A549 (cell line): ENCODE data around the gene KANK2. TPM values are rescaled to one million over a fixed set of nuclear protein-coding genes. Genes with fewer than 3 reads are reported as not detected.

ENCODE experiments used
- ATAC-seq, 2 experiments: fragments of 200-7000 bp in 1 of 2; fragments of >200 bp in 1 of 2; cut with Nextera tagmentation in 1 of 2; cut with Tn5 transposase in 1 of 2; 3 replicates each; pipeline versions ENCODE4 v1.8.0 to v1.9.1; 2018 to 2020; ENCODE audit warnings: mild to moderate bottlenecking in 1 of 2, moderate library complexity in 1 of 2
- CTCF ChIA-PET: fragments of 300-600 bp; sonication (Branson Sonifier 250); formaldehyde crosslinking; extraction: SDS; loops from one replicate; lab custom pipeline; 2021; ENCODE audit warnings: antibody characterized with exemption, inconsistent platforms; lab: Yijun Ruan, JAX
- POLR2A ChIA-PET: fragments of 350-600 bp; formaldehyde crosslinking; extraction: SDS; loops from one replicate; lab custom pipeline; 2021; ENCODE audit warnings: antibody characterized with exemption, inconsistent platforms; lab: Yijun Ruan, JAX
- DNase-seq, 2 experiments: peaks; one replicate each; pipeline versions ENCODE4 v3.0.0 to v3.0.0-alpha.2; 2011 to 2016; ENCODE audit warnings: low read depth in 1 of 2, low spot score in 1 of 2
- FAIRE-seq: peaks from 2 replicates; lab custom pipeline; 2011; peaks lifted over from hg19 to GRCh38; lab: Jason Lieb, UNC
- H3K27ac ChIP-seq, 2 experiments: fragments of >200 bp; sonication (Bioruptor Twin); formaldehyde crosslinking; 3 replicates each; pipeline ENCODE4 v1.5.1; 2016 to 2017
- H3K4me1 ChIP-seq: fragments of >200 bp; sonication (Bioruptor Twin); formaldehyde crosslinking; 3 replicates; pipeline ENCODE4 v1.6.1; 2016
- H3K4me2 ChIP-seq: fragments of >200 bp; sonication (Bioruptor Twin); formaldehyde crosslinking; 3 replicates; pipeline ENCODE4 v1.6.1; 2016
- H3K4me3 ChIP-seq: fragments of >200 bp; sonication (Bioruptor Twin); formaldehyde crosslinking; 3 replicates; pipeline ENCODE4 v1.5.1; 2016
- H3K9me3 ChIP-seq: fragments of >200 bp; sonication (Bioruptor Twin); formaldehyde crosslinking; 3 replicates; pipeline ENCODE4 v1.6.1; 2016
- BHLHE40 ChIP-seq: IDR thresholded peaks from 2 replicates; pipeline ENCODE4 v1.6.1; 2012; ENCODE audit warnings: low read depth, low read length, inconsistent platforms
- CBX2 ChIP-seq: fragments of 200-600 bp; sonication (generic); IDR thresholded peaks from 2 replicates; pipeline ENCODE4 v1.6.1; 2016; ENCODE audit warnings: low read depth, mild to moderate bottlenecking, borderline replicate concordance
- CHD2 ChIP-seq: fragments of 150-350 bp; IDR thresholded peaks from 2 replicates; pipeline ENCODE4 v1.6.1; 2014; ENCODE audit warnings: low read length; ENCODE audit not compliant: partially characterized antibody
- CHD4 ChIP-seq: fragments of 200-600 bp; sonication (generic); IDR thresholded peaks from 2 replicates; pipeline ENCODE4 v1.6.1; 2016; ENCODE audit warnings: antibody characterized with exemption, mild to moderate bottlenecking, borderline replicate concordance
- CTCF ChIP-seq: fragments of >200 bp; sonication (Bioruptor Twin); formaldehyde crosslinking; IDR thresholded peaks from 3 replicates; pipeline ENCODE4 v1.5.1; 2016
- E2F6 ChIP-seq: IDR thresholded peaks from 2 replicates; pipeline ENCODE4 v1.6.1; 2012; ENCODE audit warnings: low read depth, borderline replicate concordance
- EHMT2 ChIP-seq: fragments of 200-600 bp; sonication (generic); IDR thresholded peaks from 2 replicates; pipeline ENCODE4 v1.6.1; 2016; ENCODE audit warnings: antibody characterized with exemption, low read depth, mild to moderate bottlenecking, moderate library complexity
- FOSL2 ChIP-seq, 2 experiments: fragments of 450-650 bp in 1 of 2; fragments of >200 bp in 1 of 2; sonication (Bioruptor Twin) in 1 of 2; formaldehyde crosslinking; IDR thresholded peaks; 2 replicates each; pipeline versions ENCODE4 v1.5.0 to v1.6.1; 2016 to 2020; ENCODE audit warnings: mild to moderate bottlenecking in 1 of 2, moderate library complexity in 1 of 2
- JUNB ChIP-seq: fragments of >200 bp; sonication (Bioruptor Twin); formaldehyde crosslinking; IDR thresholded peaks from 2 replicates; pipeline ENCODE4 v1.6.1; 2016
- KDM5A ChIP-seq: fragments of 200-600 bp; sonication (generic); IDR thresholded peaks from 2 replicates; pipeline ENCODE4 v1.6.1; 2016; ENCODE audit warnings: antibody characterized with exemption, mild to moderate bottlenecking
- MAFK ChIP-seq: fragments of 450-650 bp; IDR thresholded peaks from 2 replicates; pipeline ENCODE4 v1.6.1; 2014; ENCODE audit not compliant: partially characterized antibody
- MAX ChIP-seq: IDR thresholded peaks from 2 replicates; pipeline ENCODE4 v1.6.1; 2012
- MAZ ChIP-seq: fragments of 150-350 bp; IDR thresholded peaks from 2 replicates; pipeline ENCODE4 v1.6.1; 2014; ENCODE audit warnings: antibody characterized with exemption, low read depth, low read length, borderline replicate concordance
- NFE2L2 ChIP-seq: fragments of 150-350 bp; conservative IDR thresholded peaks from 2 replicates; pipeline ENCODE4 v1.6.1; 2014; ENCODE audit warnings: low read length
- NPAS2 ChIP-seq: fragments of 250-450 bp; sonication (Bioruptor Pico); IDR thresholded peaks from 2 replicates; pipeline ENCODE4 v1.8.0; 2022; ENCODE audit warnings: mild to moderate bottlenecking, moderate library complexity, borderline replicate concordance
- PHF8 ChIP-seq: fragments of 200-600 bp; sonication (generic); IDR thresholded peaks from 2 replicates; pipeline ENCODE4 v1.6.1; 2016; ENCODE audit warnings: low read depth, mild to moderate bottlenecking, antibody characterized with exemption, moderate library complexity, borderline replicate concordance
- POLR2A ChIP-seq: IDR thresholded peaks from 2 replicates; pipeline ENCODE4 v1.6.1; 2012; ENCODE audit warnings: mild to moderate bottlenecking, low read length
- RAD21 ChIP-seq, 2 experiments: fragments of >200 bp in 1 of 2; sonication (Bioruptor Twin) in 1 of 2; formaldehyde crosslinking in 1 of 2; IDR thresholded peaks in 1 of 2; conservative IDR thresholded peaks in 1 of 2; 2 replicates in 1 of 2; 3 replicates in 1 of 2; pipeline ENCODE4 v1.6.1; 2012 to 2018; ENCODE audit warnings: inconsistent platforms in 1 of 2
- RARB ChIP-seq: fragments of 250-450 bp; sonication (Bioruptor Pico); IDR thresholded peaks from 2 replicates; pipeline ENCODE4 v1.8.0; 2021; ENCODE audit warnings: mild to moderate bottlenecking, moderate library complexity
- RFX5 ChIP-seq: fragments of 450-650 bp; IDR thresholded peaks from 2 replicates; pipeline ENCODE4 v1.7.1; 2014; ENCODE audit warnings: antibody characterized with exemption, mild to moderate bottlenecking, moderate library complexity
- RNF2 ChIP-seq: fragments of 200-600 bp; sonication (generic); IDR thresholded peaks from 2 replicates; pipeline ENCODE4 v1.6.1; 2016; ENCODE audit warnings: low read depth, mild to moderate bottlenecking, antibody characterized with exemption, moderate library complexity, borderline replicate concordance
- TFCP2L1 ChIP-seq: fragments of 250-450 bp; sonication (Bioruptor Pico); IDR thresholded peaks from 2 replicates; pipeline ENCODE4 v1.5.0; 2021; ENCODE audit warnings: mild to moderate bottlenecking
- ZFP36 ChIP-seq: fragments of 450-650 bp; IDR thresholded peaks from 2 replicates; pipeline ENCODE4 v1.6.1; 2014; ENCODE audit warnings: borderline replicate concordance; ENCODE audit not compliant: partially characterized antibody
- ZSCAN20 ChIP-seq: fragments of 250-450 bp; sonication (Bioruptor Pico); IDR thresholded peaks from 2 replicates; pipeline ENCODE4 v1.8.0; 2022; ENCODE audit warnings: mild to moderate bottlenecking, moderate library complexity
- WGBS: methylation state at CpG from one replicate; pipeline ENCODE4 v1.1.6; 2017; ENCODE audit errors: missing lambda C conversion rate; 5-methylcytosine and 5-hydroxymethylcytosine counted together
- polyA plus RNA-seq, 4 experiments: library from polyadenylated mRNA; depleted of rRNA in 3 of 4; stranded (reverse); fragments of >200 nt; fragmentation: RNase III in 1 of 4; extraction: RNeasy Plus Mini Kit Qiagen cat#74134 plus additional on column Dnase treatment in 1 of 4; gene quantifications; 2 replicates in 3 of 4; 3 replicates in 1 of 4; pipeline ENCODE4 v1.2.3, GENCODE V29; 2011 to 2017

The KANK2 gene
- polyA plus RNA-seq, 2 of the 4 experiments (the other 2 are of a cell fraction): 20.5 to 68.0 TPM

GRCh38 chr19:11168568-11168967 is 28.8 kb downstream of the KANK2 start:
- peak; percentile 52 for TF ChIP-seq MAFK
- TF ChIP-seq FOSL2 (IDR thresholded peaks at IDR 0.05): 0 out of 2 replicates have a peak, but pooled peaks have one; percentile 9
- peak; percentile 62 for TF ChIP-seq FOSL2 (CRISPR knock-in tag; IDR thresholded peaks at IDR 0.05)
- TF ChIP-seq MAX: 0 out of 2 replicates have a peak, but pooled peaks have one; percentile 18
- TF ChIP-seq TFCP2L1: no peak
- Histone ChIP-seq H3K4me2 (peak overlapping the region; percentile 37; the same call in 2 of the 3 replicates), H3K9me3 (no peaks in the 10 kb centered on the region), H3K4me3 (no peak overlapping the region), H3K4me1 (peaks cover 10% of the 10 kb centered on the region; the same call in 2 of the 3 replicates), H3K27ac (peak overlapping the region; percentile 56 to 73)
- WGBS: 24% methylated on average over 7 of the region's 7 CpGs
- ATAC-seq (peak; percentile 85 to 87; a peak in 5 of 6 replicates), DNase-seq (peak; percentile 49 to 66), FAIRE-seq (no peak)
- ChIA-PET CTCF (interaction anchor here (0.8 to 1.8 kb wide), 3 partner anchors 30 to 43 kb away, joined by 3 to 4 read pairs (median 4); no protein-coding TSS in a partner anchor), POLR2A (interaction anchor here (1.0 kb wide), 1 partner anchor 30 kb away, joined by 4 read pairs; no protein-coding TSS in a partner anchor)

- ChIA-PET POLR2A (no interaction called here), CTCF (interaction anchor here (1.1 kb wide), 1 partner anchor 131 kb away, joined by 3 read pairs; no protein-coding TSS in a partner anchor)
- ATAC-seq: no peak
- WGBS: 86% methylated on average over 26 of the region's 26 CpGs
- Histone ChIP-seq H3K4me1 (peaks cover 10% of the 10 kb centered on the region; the same call in 2 of the 3 replicates), H3K27ac (no peak overlapping the region), H3K4me2 (no peak overlapping the region), H3K9me3 (no peaks in the 10 kb centered on the region), H3K4me3 (no peak overlapping the region)
- no peak for TF ChIP-seq CHD2
- no peak for TF ChIP-seq PHF8
- TF ChIP-seq E2F6: no peak
- no peak for TF ChIP-seq ZFP36
- no peak for DNase-seq
- FAIRE-seq: no peak
These were observed 30.8 kb downstream of the KANK2 start for GRCh38 chr19:11166281-11167142.

GRCh38 chr19:11165486-11166030 is 31.8 kb downstream of the KANK2 start:
- H3K4me3 ChIP-seq: no peak overlapping the region
- CTCF ChIA-PET: interaction anchor here (1.4 kb wide), 1 partner anchor 39 kb away, joined by 3 read pairs; no protein-coding TSS in a partner anchor
- H3K9me3 ChIP-seq: 0 out of 3 replicates have a peak, but pooled peaks cover under 1% of the 10 kb centered on the region
- no peak for FAIRE-seq
- POLR2A ChIA-PET: no interaction called here
- TF ChIP-seq KDM5A (no peak), RFX5 (no peak), JUNB (no peak), PHF8 (no peak), ZSCAN20 (CRISPR knock-in tag) (no peak), CBX2 (no peak), CHD2 (no peak), CTCF (no peak), MAFK (no peak), RNF2 (no peak), RARB (CRISPR knock-in tag) (no peak), EHMT2 (no peak), CHD4 (no peak), NPAS2 (CRISPR knock-in tag) (no peak), MAZ (no peak), RAD21 (conservative IDR thresholded peaks at IDR 0.05 in 1 of 2, IDR thresholded peaks at IDR 0.05 in 1 of 2) (no peak), POLR2A (no peak), FOSL2 (IDR thresholded peaks at IDR 0.05) (no peak), FOSL2 (CRISPR knock-in tag; IDR thresholded peaks at IDR 0.05) (no peak), NFE2L2 (no peak), BHLHE40 (no peak)
- TF ChIP-seq, all 56 proteins: peak for 0
- DNase-seq (no peak), ATAC-seq (no peak)
- H3K27ac ChIP-seq: no peak overlapping the region
- 91% methylated on average over 13 of the region's 13 CpGs for WGBS
- H3K4me1 ChIP-seq: peaks cover 10% of the 10 kb centered on the region; the same call in 2 of the 3 replicates
- no peak overlapping the region for H3K4me2 ChIP-seq
